ENCODE results near the gene VDAC1.
"Not testable (repeated sequence)": the region's sequence is repeated elsewhere in the genome, so short reads cannot be mapped to it uniquely, and the experiment has no call there.

Gene VDAC1

DNA sequence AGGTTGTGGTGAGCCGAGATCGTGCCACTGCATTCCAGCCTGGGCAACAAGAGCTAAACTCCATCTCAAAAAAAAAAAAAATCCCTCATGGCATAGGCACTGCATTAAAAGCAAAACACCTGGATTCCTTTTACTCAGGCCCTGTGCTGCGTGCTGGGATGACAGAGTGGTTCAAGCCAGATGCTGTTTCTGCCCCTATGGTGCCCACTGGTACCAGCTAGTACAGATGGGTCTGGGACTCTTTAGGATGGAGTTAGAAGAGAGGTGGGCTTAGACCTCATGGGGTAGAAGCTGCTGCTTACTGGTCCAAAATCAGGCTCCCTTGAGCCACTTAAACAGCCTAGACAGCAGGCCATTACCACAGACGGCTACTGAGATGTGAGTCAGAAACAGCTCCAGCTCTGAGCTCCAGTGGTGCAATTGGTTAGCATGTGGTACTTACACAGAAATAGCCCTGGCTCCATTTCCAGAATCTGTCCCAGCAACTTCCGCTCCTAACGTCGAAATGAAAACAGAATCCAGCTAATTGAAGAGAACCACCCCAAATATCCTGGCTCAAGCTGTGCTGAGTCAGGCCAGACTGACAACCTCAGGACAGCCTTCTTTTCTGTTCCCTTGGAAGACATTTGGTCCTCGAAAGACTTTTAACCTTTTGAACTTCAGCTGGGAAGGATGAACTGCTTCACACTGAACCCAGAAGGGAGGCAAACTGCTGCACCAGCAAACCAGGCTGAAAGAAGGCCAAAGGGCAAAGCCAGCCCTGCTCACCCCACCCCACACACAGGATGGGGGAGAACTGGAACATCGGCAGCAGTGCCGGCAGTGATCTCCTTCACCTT is 51.8 kb downstream of the VDAC1 start:
- no peak overlapping the region for H3K27ac Mint-ChIP-seq
- no peaks in the 10 kb centered on the region for H3K27me3 Mint-ChIP-seq
- H3K4me3 Mint-ChIP-seq, result no peak overlapping the region
- H3K36me3 Mint-ChIP-seq (ENCODE audit: low read depth), result peaks cover 38% of the 10 kb centered on the region
- H3K9me3 Mint-ChIP-seq, result no peaks in the 10 kb centered on the region
- H3K4me1 Mint-ChIP-seq (ENCODE audit: low read depth), result peaks cover 17% of the 10 kb centered on the region

DNA sequence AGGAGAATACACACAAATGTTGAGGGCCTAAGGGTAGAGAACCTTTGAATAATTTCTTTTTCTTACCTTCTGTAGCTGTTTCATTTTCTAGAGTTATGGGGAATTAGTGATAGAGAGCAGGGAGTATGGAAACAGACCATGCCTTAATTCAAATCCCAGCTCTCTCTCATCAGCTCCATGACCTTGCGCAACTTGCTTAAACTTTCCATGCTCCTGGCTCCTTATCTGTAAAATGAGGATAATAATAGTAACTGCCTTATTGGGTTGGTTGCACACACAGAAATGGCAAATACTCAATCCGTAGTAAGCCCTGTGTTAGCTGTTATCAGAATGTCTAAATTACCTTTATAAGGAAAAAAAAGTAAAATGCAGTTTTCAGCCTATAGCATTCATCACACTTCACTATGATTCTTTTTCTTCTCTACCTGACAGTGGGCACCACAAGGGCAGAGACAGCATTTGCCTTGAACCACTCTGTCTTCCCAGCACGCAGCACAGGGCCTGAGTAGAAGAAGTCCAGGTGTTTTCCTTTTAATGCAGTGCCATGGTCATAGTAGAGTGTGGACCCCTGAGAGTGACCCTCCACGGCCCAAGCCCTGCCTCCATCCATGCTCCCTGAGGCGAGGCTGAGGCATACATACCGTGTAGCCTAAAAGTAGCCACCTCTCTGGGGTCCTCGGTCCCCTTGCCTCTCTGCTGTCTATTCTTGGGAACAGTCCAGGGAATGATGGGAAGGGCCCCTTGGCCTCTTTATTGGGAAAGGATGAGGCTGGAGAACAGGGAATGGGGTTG is 53.8 kb downstream of the VDAC1 start:
- no peak overlapping the region for H3K4me3 Mint-ChIP-seq
- no peak overlapping the region for H3K27ac Mint-ChIP-seq
- H3K4me1 Mint-ChIP-seq (ENCODE audit: low read depth), result peaks cover 5% of the 10 kb centered on the region
- no peaks in the 10 kb centered on the region for H3K9me3 Mint-ChIP-seq
- no peaks in the 10 kb centered on the region for H3K27me3 Mint-ChIP-seq
- peaks cover 20% of the 10 kb centered on the region for H3K36me3 Mint-ChIP-seq (ENCODE audit: low read depth)

DNA sequence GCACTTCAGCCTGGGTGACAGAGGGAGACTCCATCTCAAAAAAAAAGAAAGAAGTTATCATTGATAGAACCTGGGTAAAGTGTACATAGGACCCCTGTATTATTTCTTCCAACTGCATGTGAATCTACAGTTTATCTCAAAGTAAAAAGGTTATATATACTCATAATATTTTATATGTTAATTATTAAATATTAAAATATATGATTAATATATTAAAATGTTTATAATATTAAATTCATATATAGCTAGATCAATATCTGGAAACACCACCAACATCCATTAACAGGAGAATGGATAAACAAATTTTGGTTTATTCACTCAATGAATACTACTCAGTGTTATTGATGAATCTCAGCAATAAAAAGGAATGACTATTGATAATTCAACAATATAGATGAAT is 56.1 kb downstream of the VDAC1 start:
- Mint-ChIP-seq H3K4me3 (no peak overlapping the region), H3K36me3 (ENCODE audit: low read depth) (peaks cover 3% of the 10 kb centered on the region), H3K9me3 (no peaks in the 10 kb centered on the region), H3K27ac (no peak overlapping the region), H3K27me3 (no peaks in the 10 kb centered on the region), H3K4me1 (ENCODE audit: low read depth) (peaks cover 5% of the 10 kb centered on the region)

DNA sequence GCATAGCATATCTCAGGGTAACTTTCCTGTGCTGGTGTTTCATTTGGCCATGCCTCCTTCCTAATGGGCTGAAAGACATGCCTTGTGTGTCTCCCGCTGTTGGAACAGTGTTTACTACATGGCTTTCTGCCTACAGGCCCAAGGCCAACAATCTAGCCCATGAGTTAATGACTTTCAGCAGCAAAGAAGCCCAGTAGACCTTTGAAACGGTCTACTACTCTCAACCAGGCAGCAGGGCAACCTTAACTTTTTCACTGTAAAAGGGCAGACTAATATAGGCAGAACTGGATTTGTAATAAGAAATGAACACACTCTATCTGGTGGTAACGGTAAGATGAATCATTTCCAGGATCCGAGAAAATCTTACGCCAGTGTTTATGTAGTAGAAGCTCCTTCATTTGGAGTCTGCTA is 57.3 kb downstream of the VDAC1 start:
- no peaks in the 10 kb centered on the region for H3K36me3 Mint-ChIP-seq (ENCODE audit: low read depth)
- H3K4me3 Mint-ChIP-seq, result no peak overlapping the region
- no peaks in the 10 kb centered on the region for H3K9me3 Mint-ChIP-seq
- H3K27me3 Mint-ChIP-seq, result no peaks in the 10 kb centered on the region
- peaks cover 13% of the 10 kb centered on the region for H3K4me1 Mint-ChIP-seq (ENCODE audit: low read depth)
- H3K27ac Mint-ChIP-seq, result no peak overlapping the region

DNA sequence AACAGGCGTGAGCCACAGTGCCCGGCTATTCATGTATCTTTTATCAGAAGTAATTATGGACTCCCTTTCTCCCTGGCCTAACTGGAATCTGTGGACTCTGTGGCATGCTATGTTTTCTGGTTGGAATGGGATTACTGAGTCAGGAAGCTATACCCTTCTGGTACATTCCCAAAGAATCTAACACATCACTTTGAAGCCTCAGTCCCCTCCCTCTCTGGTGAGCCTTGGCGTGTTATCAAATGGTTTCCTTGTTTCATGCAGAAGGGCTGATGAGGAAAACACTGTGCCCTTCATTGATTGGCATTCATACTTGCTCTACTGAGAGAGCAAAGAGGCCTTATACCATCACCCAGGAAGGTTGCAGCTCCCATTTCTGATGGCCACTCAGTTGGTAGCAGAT is 59.2 kb downstream of the VDAC1 start:
- H3K9me3 Mint-ChIP-seq, result no peaks in the 10 kb centered on the region
- no peaks in the 10 kb centered on the region for H3K36me3 Mint-ChIP-seq (ENCODE audit: low read depth)
- H3K27me3 Mint-ChIP-seq, result no peaks in the 10 kb centered on the region
- peaks cover 13% of the 10 kb centered on the region for H3K4me1 Mint-ChIP-seq (ENCODE audit: low read depth)
- no peak overlapping the region for H3K4me3 Mint-ChIP-seq
- H3K27ac Mint-ChIP-seq, result no peak overlapping the region

DNA sequence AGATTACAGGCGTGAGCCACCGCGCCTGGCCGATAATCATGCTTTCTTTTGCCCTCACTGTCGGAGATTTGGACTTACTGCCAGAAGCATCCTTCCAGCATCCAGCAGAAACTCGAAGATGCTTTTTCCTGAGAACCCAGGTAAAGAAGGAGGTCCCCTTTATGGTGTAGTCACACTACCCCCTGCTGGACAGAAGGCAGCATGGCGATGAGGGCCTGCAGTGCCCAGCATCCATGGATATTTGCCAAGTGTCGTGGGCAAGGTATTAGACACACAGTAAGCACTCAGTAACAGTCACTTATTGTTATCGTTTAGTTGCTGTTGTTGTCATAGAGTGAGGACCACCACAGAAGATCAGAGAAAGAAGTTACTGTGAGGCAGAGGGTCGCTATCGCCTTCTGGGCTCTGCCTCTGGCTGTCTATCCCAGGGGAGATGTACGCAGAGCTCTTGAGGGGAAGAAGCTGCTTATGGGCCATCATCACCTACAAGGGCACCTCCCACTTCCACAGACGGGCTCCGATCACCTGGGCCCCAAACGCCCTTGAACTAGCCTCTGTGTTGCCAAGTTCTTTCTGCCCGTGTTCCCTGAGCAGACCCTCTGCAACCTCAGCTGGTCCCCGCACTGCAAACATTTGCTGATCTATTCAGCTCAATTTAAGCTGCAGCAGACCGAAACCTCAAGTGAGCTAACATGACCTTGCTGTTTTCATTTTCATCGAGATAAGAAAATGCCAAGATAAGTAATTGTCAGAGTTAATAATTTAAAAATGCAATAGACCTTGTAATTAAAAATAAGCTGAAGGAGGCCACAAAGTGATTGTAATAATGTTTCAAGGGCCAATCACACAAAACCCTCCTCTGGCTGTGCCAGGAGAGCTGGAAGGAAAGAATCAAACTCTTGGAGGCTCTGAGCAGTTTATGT is 60.3 kb downstream of the VDAC1 start:
- Mint-ChIP-seq H3K4me3 (no peak overlapping the region), H3K27ac (no peak overlapping the region), H3K4me1 (ENCODE audit: low read depth) (peaks cover 16% of the 10 kb centered on the region)

DNA sequence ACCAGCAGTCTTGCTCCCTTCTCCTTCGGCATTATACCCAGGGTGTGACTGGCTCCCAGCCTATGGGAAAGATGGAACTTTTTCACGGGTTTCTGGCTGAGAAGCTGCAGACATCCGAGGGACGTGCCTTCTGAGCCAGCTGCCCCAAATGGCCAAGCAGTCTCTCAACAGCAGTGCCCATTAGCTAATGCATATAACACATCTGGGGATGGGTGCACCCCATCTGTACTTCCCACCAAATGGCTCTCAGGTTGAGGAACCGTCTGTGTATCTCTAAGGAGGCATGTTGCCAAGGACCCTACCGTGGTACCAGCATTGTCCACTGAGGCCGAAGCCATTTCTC is 61.3 kb downstream of the VDAC1 start:
- H3K4me3 Mint-ChIP-seq, result no peak overlapping the region
- H3K27ac Mint-ChIP-seq, result no peak overlapping the region
- no peaks in the 10 kb centered on the region for H3K36me3 Mint-ChIP-seq (ENCODE audit: low read depth)
- no peaks in the 10 kb centered on the region for H3K9me3 Mint-ChIP-seq
- H3K27me3 Mint-ChIP-seq, result no peaks in the 10 kb centered on the region
- H3K4me1 Mint-ChIP-seq (ENCODE audit: low read depth), result peaks cover 23% of the 10 kb centered on the region

More for the DNA sequence above, 60.3 kb downstream of the VDAC1 start:
- Mint-ChIP-seq H3K27me3 (no peaks in the 10 kb centered on the region), H3K9me3 (no peaks in the 10 kb centered on the region), H3K36me3 (ENCODE audit: low read depth) (no peaks in the 10 kb centered on the region)

DNA sequence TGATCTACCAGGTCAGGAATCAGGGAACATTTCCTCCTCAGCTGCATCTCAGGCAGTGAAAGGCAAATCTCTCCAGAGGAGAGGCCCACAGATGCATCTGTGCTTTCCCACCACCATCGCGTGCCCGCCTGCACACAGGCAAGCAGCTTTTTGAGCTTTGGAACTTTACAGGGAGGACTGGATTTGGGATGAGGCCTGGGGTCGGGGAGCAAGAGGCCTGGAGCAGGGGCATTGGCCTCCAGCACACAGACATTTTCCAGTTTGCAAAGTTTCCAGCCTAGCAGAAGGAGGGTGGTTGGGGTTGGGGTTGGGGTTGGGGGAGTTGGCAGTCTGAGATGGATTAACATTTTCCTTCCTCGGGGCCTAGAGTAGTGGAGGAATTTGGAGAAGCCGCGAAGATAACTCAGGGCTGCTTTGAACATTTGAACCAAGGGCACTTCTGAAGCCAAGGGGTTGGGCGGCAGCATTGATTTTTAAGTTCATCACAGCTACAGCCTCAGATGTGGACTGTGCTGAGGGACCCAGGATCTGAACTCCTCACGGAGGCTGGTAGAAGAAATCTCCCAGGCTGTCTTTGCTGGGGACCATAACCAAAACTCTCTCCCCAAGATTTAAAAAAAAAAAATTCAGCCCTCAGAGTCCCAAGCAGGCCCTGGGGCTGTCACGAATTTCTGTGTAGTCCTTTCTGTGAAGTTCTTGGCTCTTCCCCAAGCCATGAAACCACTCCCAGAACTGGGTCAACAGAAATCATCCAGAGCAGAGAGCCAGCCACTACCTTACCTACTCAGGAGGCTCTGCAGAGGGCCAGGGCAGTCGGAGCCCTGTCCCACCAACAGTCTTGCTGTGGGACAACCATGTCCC is 61.9 kb downstream of the VDAC1 start:
- Mint-ChIP-seq H3K4me3 (no peak overlapping the region), H3K36me3 (ENCODE audit: low read depth) (no peaks in the 10 kb centered on the region), H3K9me3 (no peaks in the 10 kb centered on the region), H3K27me3 (no peaks in the 10 kb centered on the region), H3K27ac (no peak overlapping the region), H3K4me1 (ENCODE audit: low read depth) (peaks cover 28% of the 10 kb centered on the region)

DNA sequence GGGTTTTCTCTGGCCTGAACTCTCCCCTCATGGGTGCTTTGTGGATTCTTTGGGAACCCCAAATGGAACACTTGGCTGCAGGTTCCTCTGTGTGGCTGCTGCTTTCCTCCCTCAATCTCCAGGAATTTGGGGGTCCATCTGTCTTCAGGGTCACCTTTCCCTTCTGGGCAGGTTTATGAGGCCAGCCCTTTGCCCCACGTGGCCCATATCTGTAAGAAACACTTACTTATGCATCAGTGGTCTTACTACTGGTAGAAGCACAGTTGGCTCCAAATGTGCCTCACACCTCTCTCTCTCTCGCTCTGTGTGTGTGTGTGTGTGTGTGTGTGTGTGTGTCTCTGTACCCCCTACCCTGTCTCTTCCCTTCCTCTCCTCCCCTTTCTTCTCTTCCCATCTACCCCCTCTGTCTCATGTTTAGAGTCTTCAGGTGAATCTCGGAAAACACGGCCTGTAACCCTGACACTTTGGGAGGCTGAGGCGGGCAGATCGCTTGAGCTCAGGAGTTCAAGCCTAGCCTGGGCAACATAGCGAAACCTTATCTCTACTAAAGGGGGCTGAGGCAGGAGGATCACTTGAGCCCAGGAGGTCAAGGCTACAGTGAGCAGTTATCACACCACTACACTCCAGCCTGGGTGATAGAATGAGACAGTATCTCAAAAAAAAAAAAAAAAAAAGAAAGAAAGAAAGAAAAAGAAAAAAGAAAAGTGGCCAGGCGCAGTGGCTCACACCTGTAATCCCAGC is 63.1 kb downstream of the VDAC1 start:
- Mint-ChIP-seq H3K27ac (peak overlapping the region; percentile 16), H3K4me3 (no peak overlapping the region), H3K4me1 (ENCODE audit: low read depth) (peaks cover 35% of the 10 kb centered on the region), H3K36me3 (ENCODE audit: low read depth) (no peaks in the 10 kb centered on the region), H3K9me3 (no peaks in the 10 kb centered on the region), H3K27me3 (no peaks in the 10 kb centered on the region)

DNA sequence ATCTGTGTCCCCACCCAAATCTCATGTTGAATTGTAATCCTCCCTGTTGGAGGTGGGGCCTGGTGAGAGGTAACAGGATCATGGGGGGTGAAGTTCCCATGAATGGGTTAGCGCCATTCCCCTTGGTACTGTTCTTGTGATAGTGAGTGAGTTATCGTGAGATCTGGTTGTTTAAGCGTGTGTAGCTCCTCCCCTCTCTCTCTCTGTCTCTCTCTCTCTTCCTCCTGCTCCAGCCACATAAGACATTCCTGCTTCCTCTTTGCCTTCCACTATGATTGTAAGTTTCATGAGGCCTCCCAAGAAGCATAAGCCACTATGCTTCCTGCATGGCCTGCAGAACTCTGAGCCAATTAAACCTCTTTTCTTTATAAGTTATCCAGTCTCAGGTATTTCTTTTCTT is 65.1 kb downstream of the VDAC1 start:
- no peaks in the 10 kb centered on the region for H3K36me3 Mint-ChIP-seq (ENCODE audit: low read depth)
- H3K4me3 Mint-ChIP-seq, result no peak overlapping the region
- no peak overlapping the region for H3K27ac Mint-ChIP-seq
- H3K9me3 Mint-ChIP-seq, result no peaks in the 10 kb centered on the region
- no peaks in the 10 kb centered on the region for H3K27me3 Mint-ChIP-seq
- H3K4me1 Mint-ChIP-seq (ENCODE audit: low read depth), result peaks cover 43% of the 10 kb centered on the region

DNA sequence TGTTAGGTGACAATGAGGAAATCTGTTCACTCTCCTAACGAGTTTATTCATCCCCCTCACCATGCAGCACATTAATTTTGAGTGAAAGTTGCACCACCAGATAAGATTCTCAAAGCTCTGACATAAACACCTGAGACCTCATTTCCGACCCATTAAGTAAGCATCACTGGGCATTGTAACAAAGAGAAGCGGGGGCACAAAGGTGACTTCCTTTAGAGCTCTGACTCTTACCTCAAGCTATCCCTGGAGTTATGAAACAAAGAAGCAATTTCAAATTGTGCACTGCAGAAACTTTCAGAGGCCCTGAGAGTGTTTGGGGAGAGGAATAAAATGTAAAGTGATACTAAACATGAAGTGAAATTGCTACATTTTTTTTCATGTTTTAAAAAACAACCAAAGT is 65.8 kb downstream of the VDAC1 start:
- peaks cover 51% of the 10 kb centered on the region for H3K4me1 Mint-ChIP-seq (ENCODE audit: low read depth)
- no peaks in the 10 kb centered on the region for H3K36me3 Mint-ChIP-seq (ENCODE audit: low read depth)
- H3K27ac Mint-ChIP-seq, result peak overlapping the region; percentile 37
- H3K4me3 Mint-ChIP-seq, result no peak overlapping the region
- H3K9me3 Mint-ChIP-seq, result no peaks in the 10 kb centered on the region
- no peaks in the 10 kb centered on the region for H3K27me3 Mint-ChIP-seq

DNA sequence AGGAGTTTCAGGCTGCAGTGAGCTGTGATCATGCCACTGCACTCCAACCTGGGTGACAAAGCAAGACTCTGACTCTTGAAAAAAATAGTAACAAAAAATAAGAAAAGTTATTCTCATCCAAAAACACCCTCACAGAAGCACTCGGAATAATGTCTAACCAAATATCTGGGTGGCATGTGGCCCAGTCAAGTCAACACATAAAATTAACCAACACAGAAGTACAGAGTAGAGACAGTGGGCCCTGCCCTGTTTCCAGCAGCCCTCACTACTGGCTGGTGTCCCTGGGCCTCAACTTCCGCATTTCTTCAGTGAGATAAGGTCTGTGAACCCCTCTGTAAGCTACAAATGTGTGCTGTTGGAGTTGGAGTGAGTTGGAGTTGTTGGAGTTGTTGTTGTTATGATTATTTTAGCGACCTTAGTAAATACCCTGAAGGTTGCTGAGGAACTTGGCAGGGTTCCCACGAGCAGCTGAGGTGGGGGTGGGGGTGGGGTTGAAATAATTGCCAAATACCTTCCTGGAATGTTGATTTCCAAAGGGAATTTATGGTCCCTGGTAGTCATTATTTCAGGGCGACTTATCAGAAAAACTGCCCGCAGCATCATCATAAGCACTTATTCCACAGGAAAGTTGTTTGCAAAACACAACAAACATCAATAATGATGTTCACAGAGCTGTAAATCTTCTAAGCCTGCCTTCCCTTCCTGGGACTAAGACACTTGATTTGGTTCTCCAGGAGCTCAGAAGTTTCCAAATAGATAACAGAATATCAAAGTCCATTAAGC is 66.5 kb downstream of the VDAC1 start:
- H3K4me3 Mint-ChIP-seq, result no peak overlapping the region

DNA sequence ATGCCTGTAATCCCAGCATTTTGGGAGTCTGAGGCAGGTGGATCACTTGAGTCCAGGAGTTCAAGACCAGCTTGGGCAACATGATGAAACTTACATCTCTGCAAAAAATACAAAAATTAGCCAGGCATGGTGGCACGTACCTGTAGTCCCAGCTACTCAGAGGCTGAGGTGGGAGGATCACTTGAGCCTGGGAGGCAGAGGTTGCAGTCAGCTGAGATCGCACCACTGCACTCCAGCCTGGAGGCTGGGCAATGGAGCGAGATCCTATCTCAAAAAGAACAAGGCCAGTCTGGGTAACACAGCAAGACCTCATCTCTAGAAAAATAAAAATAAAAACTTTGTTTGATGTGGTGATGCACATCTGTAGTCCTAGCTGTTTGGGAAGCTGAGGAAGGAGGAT is 67.1 kb downstream of the VDAC1 start:
- H3K27me3 Mint-ChIP-seq; H3K27ac Mint-ChIP-seq; H3K4me3 Mint-ChIP-seq; H3K9me3 Mint-ChIP-seq; H3K36me3 Mint-ChIP-seq (ENCODE audit: low read depth): not testable (repeated sequence)
- H3K4me1 Mint-ChIP-seq (ENCODE audit: low read depth), result peaks cover 58% of the 10 kb centered on the region

More for the DNA sequence above, 66.5 kb downstream of the VDAC1 start:
- peaks cover 58% of the 10 kb centered on the region for H3K4me1 Mint-ChIP-seq (ENCODE audit: low read depth)
- no peaks in the 10 kb centered on the region for H3K27me3 Mint-ChIP-seq
- H3K36me3 Mint-ChIP-seq (ENCODE audit: low read depth), result no peaks in the 10 kb centered on the region
- H3K27ac Mint-ChIP-seq, result no peak overlapping the region
- H3K9me3 Mint-ChIP-seq, result no peaks in the 10 kb centered on the region
